H1 (cell line): Measurements from ENCODE around the gene EMC10. TPM values are rescaled to one million over a fixed set of nuclear protein-coding genes. Genes with fewer than 3 reads are reported as not detected.

Experiments
- ATF2 ChIP-seq: IDR thresholded peaks from 2 replicates; pipeline ENCODE4 v1.6.1; 2012; ENCODE audit warnings: low read length, inconsistent platforms
- CBX8 ChIP-seq: fragments of 300-800, 300-1000 bp; sonication (generic); IDR thresholded peaks from 2 replicates; pipeline ENCODE4 v1.7.1; 2016; ENCODE audit warnings: low read depth, low read length, borderline replicate concordance
- GABPA ChIP-seq: IDR thresholded peaks from 2 replicates; pipeline ENCODE4 v1.6.1; 2011; ENCODE audit warnings: mild to moderate bottlenecking, low read length, moderate library complexity, borderline replicate concordance; ENCODE audit not compliant: insufficient read depth
- HDAC6 ChIP-seq: IDR thresholded peaks from one replicate; pipeline ENCODE4 v1.7.1; 2012; ENCODE audit warnings: low read depth, mild to moderate bottlenecking, inconsistent platforms, low read length, moderate library complexity
- NANOG ChIP-seq: IDR thresholded peaks from 2 replicates; pipeline ENCODE4 v1.6.1; 2011; ENCODE audit warnings: low read length, low read depth, mild to moderate bottlenecking, inconsistent platforms; ENCODE audit not compliant: insufficient read depth, poor library complexity, severe bottlenecking
- RNF2 ChIP-seq: fragments of 200-900, 300-1000 bp; sonication (generic); IDR thresholded peaks from 2 replicates; pipeline ENCODE4 v1.7.1; 2016; ENCODE audit warnings: borderline replicate concordance, low read depth, mild to moderate bottlenecking, antibody characterized with exemption, low read length; ENCODE audit not compliant: poor library complexity, severe bottlenecking; ENCODE audit errors: missing control alignments
- RXRA ChIP-seq: IDR thresholded peaks from 2 replicates; pipeline ENCODE4 v1.6.1; 2011; ENCODE audit warnings: low read depth, mild to moderate bottlenecking, low read length, moderate library complexity; ENCODE audit not compliant: insufficient read depth
- SP2 ChIP-seq: IDR thresholded peaks from 2 replicates; pipeline ENCODE4 v1.6.1; 2012; ENCODE audit warnings: mild to moderate bottlenecking, low read length, inconsistent platforms
- polyA plus RNA-seq, 7 experiments: library from polyadenylated mRNA; depleted of rRNA in 3 of 7; stranded (reverse) in 5 of 7; unstranded in 2 of 7; fragments of >200 nt in 5 of 7; fragments of 200-250 nt in 2 of 7; gene quantifications; 1 replicate in 5 of 7; 2 replicates in 1 of 7; 4 replicates in 1 of 7; pipeline versions ENCODE4 v1.2.1 to v1.2.3, GENCODE V29; 2011 to 2013; ENCODE audit warnings: missing spikeins in 2 of 7, mixed read lengths in 2 of 7
- total RNA-seq: library from RNA; stranded (reverse); fragmentation: NEBNext Ultra II Directional; extraction: Animal tissue kit (Norgen Biotek cat#: 25700); gene quantifications from 2 replicates; pipeline ENCODE4 v1.2.1, GENCODE V29; 2021

Gene EMC10
- total and polyA plus RNA-seq, 2 of the 8 experiments (the other 6 are each of a cell fraction or from before 2014, with no cell fraction given): 77.6 to 103 TPM

DNA sequence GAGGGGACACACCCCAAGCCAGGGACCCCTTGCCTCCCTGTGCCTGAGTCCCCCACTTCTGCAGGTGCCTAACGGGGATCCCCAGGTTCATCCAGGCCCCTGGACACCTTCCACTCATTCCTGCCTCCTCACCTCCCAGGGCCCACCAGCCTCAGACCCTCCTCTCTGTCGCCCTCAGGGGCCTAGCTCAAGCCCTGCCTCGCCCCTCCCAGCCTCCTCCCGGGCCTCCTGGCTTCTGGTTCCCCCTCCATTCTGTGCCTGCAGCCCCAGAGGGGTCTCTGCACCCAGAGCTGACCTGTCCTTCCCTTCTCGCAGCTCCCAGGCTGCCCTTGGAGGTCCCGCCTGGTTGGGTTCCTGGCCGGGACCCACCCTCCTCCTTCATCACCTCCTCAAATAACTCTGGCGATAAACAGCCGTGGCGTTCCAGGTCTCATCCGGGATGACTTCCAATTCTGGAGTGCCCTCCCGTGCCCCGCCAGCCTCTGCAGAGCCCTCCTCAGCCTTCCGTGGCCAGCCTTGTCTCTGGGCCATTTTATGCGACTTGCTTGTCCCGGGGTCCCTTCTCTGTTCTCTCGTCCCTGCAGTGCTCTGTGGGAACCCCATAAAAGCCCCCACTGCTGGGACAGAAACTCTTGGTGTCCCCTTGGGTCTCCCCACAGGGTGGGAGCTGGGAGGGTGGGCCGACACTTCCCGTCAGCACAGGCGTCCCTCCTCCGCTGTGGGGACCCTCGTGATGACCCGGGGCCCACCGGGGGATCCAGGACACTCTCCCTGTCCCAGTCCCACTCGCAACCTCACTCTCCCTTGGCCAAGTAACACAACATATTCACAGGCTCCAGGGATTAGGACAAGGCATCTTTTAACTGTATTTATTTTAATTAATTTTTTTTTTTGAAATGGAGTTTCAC lies 25.5 kb downstream of the EMC10 start (continued):
- TF ChIP-seq CBX8 (no peak), NANOG (no peak), RNF2 (no peak), HDAC6 (no peak), GABPA (no peak), RXRA (no peak), ATF2 (no peak), SP2 (no peak)
